ENCODE data around the gene RAD51AP1. TPM values are rescaled to one million over a fixed set of nuclear protein-coding genes. Genes with fewer than 3 reads are reported as not detected.
"Not testable (repeated sequence)": the region's sequence is repeated elsewhere in the genome, so short reads cannot be mapped to it uniquely, and the experiment has no call there.

The RAD51AP1 gene
- total RNA-seq, 1 donor from 2014 or later = 5.5 TPM

DNA sequence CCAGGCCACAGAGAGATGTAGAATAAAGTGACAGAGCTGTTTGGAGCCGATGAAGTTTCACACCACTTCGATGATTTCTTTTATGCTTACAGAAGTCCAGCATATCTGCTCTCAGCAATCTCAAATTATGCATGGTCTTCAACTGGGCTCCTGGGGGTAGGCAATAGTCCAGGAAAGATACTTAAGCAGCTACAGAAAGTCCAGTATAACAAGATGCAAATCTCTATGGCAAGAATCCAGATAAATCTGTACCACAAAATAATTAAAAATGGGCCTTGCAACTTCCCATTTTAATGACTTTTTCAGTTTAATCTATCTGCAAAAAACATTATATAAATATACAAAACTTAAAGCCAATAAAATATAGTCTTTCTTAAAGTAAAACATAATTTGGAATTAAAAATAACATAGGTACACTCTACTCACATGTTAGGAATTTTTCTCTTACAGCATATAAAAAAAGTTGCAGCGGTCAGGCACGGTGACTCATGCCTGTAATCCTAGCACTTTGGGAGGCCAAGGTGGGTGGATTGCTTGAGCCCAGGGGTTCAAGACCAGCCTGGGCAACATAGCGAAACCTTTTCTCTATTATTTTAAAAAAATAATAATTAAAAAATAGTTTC lies 20.5 kb upstream of the RAD51AP1 start:
- no peak overlapping the region for H3K4me3 Mint-ChIP-seq (ENCODE audit: unreplicated experiment)
- TF ChIP-seq, protein P1, sequence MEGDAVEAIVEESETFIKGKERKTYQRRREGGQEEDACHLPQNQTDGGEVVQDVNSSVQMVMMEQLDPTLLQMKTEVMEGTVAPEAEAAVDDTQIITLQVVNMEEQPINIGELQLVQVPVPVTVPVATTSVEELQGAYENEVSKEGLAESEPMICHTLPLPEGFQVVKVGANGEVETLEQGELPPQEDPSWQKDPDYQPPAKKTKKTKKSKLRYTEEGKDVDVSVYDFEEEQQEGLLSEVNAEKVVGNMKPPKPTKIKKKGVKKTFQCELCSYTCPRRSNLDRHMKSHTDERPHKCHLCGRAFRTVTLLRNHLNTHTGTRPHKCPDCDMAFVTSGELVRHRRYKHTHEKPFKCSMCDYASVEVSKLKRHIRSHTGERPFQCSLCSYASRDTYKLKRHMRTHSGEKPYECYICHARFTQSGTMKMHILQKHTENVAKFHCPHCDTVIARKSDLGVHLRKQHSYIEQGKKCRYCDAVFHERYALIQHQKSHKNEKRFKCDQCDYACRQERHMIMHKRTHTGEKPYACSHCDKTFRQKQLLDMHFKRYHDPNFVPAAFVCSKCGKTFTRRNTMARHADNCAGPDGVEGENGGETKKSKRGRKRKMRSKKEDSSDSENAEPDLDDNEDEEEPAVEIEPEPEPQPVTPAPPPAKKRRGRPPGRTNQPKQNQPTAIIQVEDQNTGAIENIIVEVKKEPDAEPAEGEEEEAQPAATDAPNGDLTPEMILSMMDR (IDR thresholded peaks at IDR 0.05; ENCODE audit: partially characterized antibody, unreplicated experiment) = no peak
- no peak for DNase-seq
- H3K9me3 Mint-ChIP-seq (ENCODE audit: unreplicated experiment) = no peaks in the 10 kb centered on the region
- no peak overlapping the region for H3K27ac Mint-ChIP-seq (ENCODE audit: unreplicated experiment)
- peaks cover 2% of the 10 kb centered on the region for H3K27me3 Mint-ChIP-seq (ENCODE audit: unreplicated experiment)
- no peaks in the 10 kb centered on the region for H3K4me1 Mint-ChIP-seq (ENCODE audit: low read depth, unreplicated experiment)
- H3K36me3 Mint-ChIP-seq (ENCODE audit: unreplicated experiment) = no peaks in the 10 kb centered on the region

DNA sequence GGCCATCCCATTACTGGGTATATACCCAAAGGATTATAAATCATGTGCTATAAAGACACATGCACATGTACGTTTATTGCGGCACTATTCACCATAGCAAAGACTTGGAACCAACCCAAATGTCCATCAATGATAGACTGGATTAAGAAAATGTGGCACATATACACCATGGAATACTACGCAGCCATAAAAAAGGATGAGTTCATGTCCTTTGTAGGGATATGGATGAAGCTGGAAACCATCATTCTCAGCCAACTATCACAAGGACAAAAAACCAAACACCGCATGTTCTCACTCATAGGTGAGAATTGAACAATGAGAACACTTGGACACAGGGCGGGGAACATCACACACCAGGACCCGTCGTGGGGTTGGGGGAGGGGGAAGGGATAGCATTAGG lies 15.2 kb upstream of the RAD51AP1 start:
- H3K27me3 Mint-ChIP-seq (ENCODE audit: unreplicated experiment); H3K27ac Mint-ChIP-seq (ENCODE audit: unreplicated experiment); H3K4me1 Mint-ChIP-seq (ENCODE audit: low read depth, unreplicated experiment); H3K4me3 Mint-ChIP-seq (ENCODE audit: unreplicated experiment); H3K36me3 Mint-ChIP-seq (ENCODE audit: unreplicated experiment); DNase-seq; H3K9me3 Mint-ChIP-seq (ENCODE audit: unreplicated experiment): not testable (repeated sequence)

DNA sequence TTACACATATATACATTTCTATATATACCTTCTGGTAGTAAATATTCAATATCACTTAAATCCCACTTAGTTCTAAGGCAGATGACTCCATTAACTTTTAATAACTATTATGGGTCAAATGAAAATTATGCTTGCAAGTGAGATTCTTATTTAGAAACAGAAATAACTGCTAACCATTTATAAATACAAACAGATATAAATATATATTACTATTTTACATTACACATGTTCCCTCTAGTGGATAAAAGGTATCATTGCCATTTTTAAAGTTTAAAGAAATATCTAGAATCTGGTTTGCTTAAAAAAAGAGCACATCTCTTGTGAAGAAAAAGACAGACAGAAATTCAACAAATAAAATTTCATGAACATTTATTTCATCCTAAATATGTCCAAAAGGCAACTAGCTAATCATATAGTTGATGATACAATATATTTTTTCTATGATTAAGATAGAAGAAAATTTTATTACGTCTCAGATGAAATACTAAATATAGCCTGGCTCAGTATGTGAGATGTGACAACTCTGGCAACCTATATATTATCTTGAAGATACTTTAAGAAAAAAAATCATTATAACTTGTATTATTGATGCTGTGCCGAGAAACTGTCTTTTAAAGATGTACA lies 11.7 kb upstream of the RAD51AP1 start:
- Mint-ChIP-seq H3K4me1 (ENCODE audit: low read depth, unreplicated experiment) (no peaks in the 10 kb centered on the region), H3K27me3 (ENCODE audit: unreplicated experiment) (no peaks in the 10 kb centered on the region), H3K27ac (ENCODE audit: unreplicated experiment) (no peak overlapping the region), H3K9me3 (ENCODE audit: unreplicated experiment) (no peaks in the 10 kb centered on the region), H3K4me3 (ENCODE audit: unreplicated experiment) (no peak overlapping the region), H3K36me3 (ENCODE audit: unreplicated experiment) (no peaks in the 10 kb centered on the region)
- no peak for DNase-seq
- TF ChIP-seq, protein P1 (IDR thresholded peaks at IDR 0.05; ENCODE audit: partially characterized antibody, unreplicated experiment) = peak; percentile 75

DNA sequence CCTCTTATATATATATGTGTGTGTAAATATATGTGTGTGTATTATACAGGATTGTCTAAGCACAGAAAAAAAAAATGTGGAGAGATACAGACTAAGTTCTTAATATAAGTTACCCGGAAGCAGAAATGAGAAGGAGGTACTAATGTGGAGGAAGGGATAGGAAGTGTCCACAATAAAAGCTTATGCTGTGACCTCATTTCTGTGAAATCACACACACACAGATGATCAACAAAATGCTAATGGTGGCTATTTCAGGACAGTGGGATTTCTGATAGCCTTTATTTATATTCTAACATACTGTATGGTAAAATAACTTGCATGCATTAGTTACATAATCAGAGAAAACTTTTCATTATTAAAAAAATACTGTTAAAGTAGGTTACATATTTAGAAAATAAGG lies 8.5 kb upstream of the RAD51AP1 start:
- Mint-ChIP-seq H3K9me3 (ENCODE audit: unreplicated experiment) (no peaks in the 10 kb centered on the region), H3K27me3 (ENCODE audit: unreplicated experiment) (no peaks in the 10 kb centered on the region), H3K27ac (ENCODE audit: unreplicated experiment) (no peak overlapping the region), H3K4me1 (ENCODE audit: low read depth, unreplicated experiment) (peaks cover 3% of the 10 kb centered on the region), H3K36me3 (ENCODE audit: unreplicated experiment) (no peaks in the 10 kb centered on the region), H3K4me3 (ENCODE audit: unreplicated experiment) (no peak overlapping the region)
- no peak for DNase-seq
- TF ChIP-seq, protein P1 (IDR thresholded peaks at IDR 0.05; ENCODE audit: partially characterized antibody, unreplicated experiment) = no peak

DNA sequence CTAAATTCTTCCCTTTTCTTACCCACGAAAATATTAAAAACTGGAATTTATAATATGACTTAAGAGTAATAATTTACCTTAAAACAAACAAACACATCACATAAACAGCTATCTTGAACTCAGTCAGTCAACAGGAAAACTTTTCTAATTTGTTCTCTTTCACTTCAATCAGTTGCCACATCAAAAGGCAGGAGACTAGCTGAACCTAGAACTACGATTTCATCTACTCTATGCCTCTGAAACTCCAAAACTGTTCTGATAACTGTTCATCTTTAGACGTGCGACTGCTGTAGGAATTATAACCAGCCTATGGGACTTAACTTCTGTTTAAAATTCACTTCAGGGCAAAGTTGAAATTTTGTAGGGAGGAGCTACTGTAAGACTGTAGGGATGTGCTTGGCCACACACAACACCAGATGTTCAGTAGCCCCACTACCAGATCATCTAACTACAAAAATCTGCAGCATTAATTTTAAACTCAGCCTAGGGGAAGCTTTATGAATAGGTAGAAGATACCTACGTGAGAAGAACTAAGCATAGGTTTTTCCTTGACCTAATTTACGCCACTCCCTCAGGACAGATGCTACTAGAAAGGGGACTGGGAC lies 7.6 kb upstream of the RAD51AP1 start:
- Mint-ChIP-seq H3K27ac (ENCODE audit: unreplicated experiment) (no peak overlapping the region), H3K36me3 (ENCODE audit: unreplicated experiment) (no peaks in the 10 kb centered on the region), H3K4me3 (ENCODE audit: unreplicated experiment) (no peak overlapping the region), H3K9me3 (ENCODE audit: unreplicated experiment) (no peaks in the 10 kb centered on the region), H3K4me1 (ENCODE audit: low read depth, unreplicated experiment) (peaks cover 3% of the 10 kb centered on the region), H3K27me3 (ENCODE audit: unreplicated experiment) (no peaks in the 10 kb centered on the region)
- TF ChIP-seq, protein P1 (IDR thresholded peaks at IDR 0.05; ENCODE audit: partially characterized antibody, unreplicated experiment) = no peak
- DNase-seq = no peak

All from glutamatergic neuron (in vitro differentiated cells).